HUES6 (cell line): ENCODE measurements around the gene RMND5A.

Source experiments
- H3K27ac ChIP-seq: 2 replicates; pipeline ENCODE4 v1.7.0; 2013; ENCODE audit warnings: low read depth, mild to moderate bottlenecking, low read length, inconsistent platforms
- H3K27me3 ChIP-seq: 2 replicates; pipeline ENCODE4 v1.6.1; 2013; ENCODE audit warnings: low read length; ENCODE audit not compliant: control insufficient read depth, insufficient read depth
- H3K36me3 ChIP-seq: 2 replicates; pipeline ENCODE4 v1.6.1; 2013; ENCODE audit warnings: low read length; ENCODE audit not compliant: control insufficient read depth, insufficient read depth
- H3K4me1 ChIP-seq: 2 replicates; pipeline ENCODE4 v1.6.1; 2013; ENCODE audit warnings: low read length; ENCODE audit not compliant: control insufficient read depth, insufficient read depth
- H3K4me3 ChIP-seq: 2 replicates; pipeline ENCODE4 v1.5.1; 2013; ENCODE audit warnings: low read depth, low read length
- H3K9ac ChIP-seq: one replicate; pipeline ENCODE4 v1.6.1; 2013; ENCODE audit warnings: mild to moderate bottlenecking, low read length
- H3K9me3 ChIP-seq: 2 replicates; pipeline ENCODE4 v1.6.1; 2013; ENCODE audit warnings: low read depth, low read length; ENCODE audit not compliant: control insufficient read depth, insufficient read depth

The RMND5A gene

DNA sequence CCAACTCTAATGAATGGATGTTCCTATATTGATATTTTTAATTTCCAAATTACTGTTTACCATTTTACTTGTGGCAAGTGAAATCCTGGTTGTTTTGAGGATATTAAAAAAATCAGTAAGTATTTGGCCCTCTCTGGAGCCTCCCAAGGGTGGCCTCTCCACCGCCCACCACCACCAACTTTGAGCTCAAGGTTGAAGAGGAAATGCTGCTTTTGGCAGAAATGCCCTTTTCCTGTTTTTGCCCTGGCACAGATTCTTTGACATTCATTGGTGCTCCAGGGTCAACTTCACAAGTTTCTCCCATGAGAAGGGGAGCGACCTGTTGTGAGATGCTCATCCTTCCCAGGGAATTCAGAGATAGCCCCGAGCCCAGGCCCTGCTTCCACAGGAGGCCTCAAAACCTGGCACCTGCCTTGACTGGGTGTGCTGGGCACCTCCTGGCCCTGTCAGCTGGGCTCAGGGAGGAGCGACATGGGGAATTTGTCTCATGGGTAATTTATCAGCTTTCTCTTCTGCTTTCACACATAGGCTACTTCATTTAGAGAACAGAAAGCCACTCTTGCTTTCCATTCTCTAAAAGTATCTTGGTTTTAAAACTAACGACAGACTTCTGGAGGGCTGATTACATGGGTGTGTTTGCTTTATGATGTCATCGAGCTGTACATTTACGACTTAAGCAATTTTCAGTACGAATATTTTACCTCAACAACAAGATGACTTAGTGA is 63.7 kb downstream of the RMND5A start:
- H3K4me3 ChIP-seq: no peak overlapping the region
- H3K27me3 ChIP-seq: peaks cover 18% of the 10 kb centered on the region
- H3K4me1 ChIP-seq: no peaks in the 10 kb centered on the region
- H3K36me3 ChIP-seq: no peaks in the 10 kb centered on the region
- no peak overlapping the region for H3K9ac ChIP-seq
- no peak overlapping the region for H3K27ac ChIP-seq
- H3K9me3 ChIP-seq: no peaks in the 10 kb centered on the region

- H3K9ac ChIP-seq: no peak overlapping the region
- H3K4me1 ChIP-seq: no peaks in the 10 kb centered on the region
- no peaks in the 10 kb centered on the region for H3K9me3 ChIP-seq
- H3K27ac ChIP-seq: no peak overlapping the region
- H3K27me3 ChIP-seq: peaks cover 35% of the 10 kb centered on the region
- H3K36me3 ChIP-seq: no peaks in the 10 kb centered on the region
- H3K4me3 ChIP-seq: no peak overlapping the region
These were observed 65.4 kb downstream of the RMND5A start for GRCh38 chr2:86785456-86785855.

GRCh38 chr2:86786001-86786536 is 66.0 kb downstream of the RMND5A start:
- H3K4me1 ChIP-seq: peaks cover 4% of the 10 kb centered on the region; the same call in 1 of the 2 replicates
- no peak overlapping the region for H3K4me3 ChIP-seq
- no peak overlapping the region for H3K27ac ChIP-seq
- H3K36me3 ChIP-seq: no peaks in the 10 kb centered on the region
- peaks cover 41% of the 10 kb centered on the region for H3K27me3 ChIP-seq
- H3K9me3 ChIP-seq: no peaks in the 10 kb centered on the region
- H3K9ac ChIP-seq: no peak overlapping the region

- Histone ChIP-seq H3K36me3 (no peaks in the 10 kb centered on the region), H3K27ac (no peak overlapping the region), H3K4me3 (no peak overlapping the region), H3K27me3 (peaks cover 57% of the 10 kb centered on the region), H3K4me1 (peaks cover 10% of the 10 kb centered on the region), H3K9ac (no peak overlapping the region), H3K9me3 (no peaks in the 10 kb centered on the region)
These were observed 67.6 kb downstream of the RMND5A start for GRCh38 chr2:86787736-86788135.

DNA sequence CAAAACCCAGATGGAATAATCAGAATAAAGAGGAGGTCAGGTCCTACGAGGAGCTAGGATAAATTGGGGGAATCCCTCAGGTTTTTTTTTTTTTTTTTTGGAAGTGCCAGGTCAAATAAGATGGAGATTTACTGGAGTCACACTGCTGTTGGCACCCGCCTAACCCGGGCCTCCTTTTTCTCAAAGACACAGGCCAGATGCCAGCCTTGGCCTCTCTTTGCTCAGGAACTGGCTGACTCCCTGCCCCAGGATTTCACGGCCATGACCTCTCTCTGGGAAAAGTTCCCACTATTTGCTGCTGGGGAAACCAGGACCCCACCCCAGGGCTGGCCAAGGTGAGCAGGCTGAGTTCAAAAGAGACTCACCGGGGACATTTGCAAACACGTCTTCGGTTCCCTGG is 68.1 kb downstream of the RMND5A start:
- peaks cover 61% of the 10 kb centered on the region for H3K27me3 ChIP-seq

GRCh38 chr2:86788881-86789686 is 69.0 kb downstream of the RMND5A start:
- Histone ChIP-seq H3K4me3 (peak overlapping the region; percentile 46; the same call in 1 of the 2 replicates), H3K36me3 (no peaks in the 10 kb centered on the region), H3K9me3 (no peaks in the 10 kb centered on the region)

More for the DNA sequence above, 68.1 kb downstream of the RMND5A start:
- no peak overlapping the region for H3K27ac ChIP-seq
- no peaks in the 10 kb centered on the region for H3K36me3 ChIP-seq
- no peaks in the 10 kb centered on the region for H3K9me3 ChIP-seq
- H3K4me1 ChIP-seq: peaks cover 10% of the 10 kb centered on the region
- H3K4me3 ChIP-seq: no peak overlapping the region
- H3K9ac ChIP-seq: no peak overlapping the region

DNA sequence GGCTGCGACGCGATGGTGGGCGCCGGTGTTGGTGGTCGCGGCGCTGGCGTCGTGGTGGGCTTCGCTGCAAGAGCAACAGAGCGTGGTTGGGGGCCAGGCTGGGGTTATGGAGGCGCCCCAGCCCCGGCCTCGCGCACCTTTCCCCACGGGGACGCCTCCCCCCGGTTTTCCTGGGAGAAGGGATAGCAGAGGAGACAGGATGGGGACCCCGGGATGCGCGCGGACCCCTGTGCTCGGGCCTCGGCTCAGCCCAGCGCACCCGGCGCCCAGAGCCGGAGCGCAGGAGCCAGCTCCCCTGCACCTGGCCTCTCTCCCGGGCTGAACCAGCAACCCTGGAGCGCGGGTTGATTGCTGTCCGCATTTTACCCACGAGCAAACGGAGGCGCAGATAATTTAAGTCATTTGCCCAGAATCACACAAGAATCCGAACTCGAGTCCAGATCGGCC is 69.6 kb downstream of the RMND5A start:
- H3K36me3 ChIP-seq: no peaks in the 10 kb centered on the region
- no peak overlapping the region for H3K9ac ChIP-seq
- peaks cover 74% of the 10 kb centered on the region for H3K27me3 ChIP-seq
- peaks cover 10% of the 10 kb centered on the region for H3K4me1 ChIP-seq
- no peak overlapping the region for H3K27ac ChIP-seq
- peak overlapping the region; percentile 44; the same call in 1 of the 2 replicates for H3K4me3 ChIP-seq
- H3K9me3 ChIP-seq: no peaks in the 10 kb centered on the region

More at GRCh38 chr2:86788881-86789686, 69.0 kb downstream of the RMND5A start:
- Histone ChIP-seq H3K27ac (no peak overlapping the region), H3K27me3 (peaks cover 68% of the 10 kb centered on the region), H3K4me1 (peaks cover 10% of the 10 kb centered on the region), H3K9ac (no peak overlapping the region)

- Histone ChIP-seq H3K4me3 (peak overlapping the region; percentile 44), H3K9me3 (no peaks in the 10 kb centered on the region), H3K27me3 (peaks cover 79% of the 10 kb centered on the region), H3K4me1 (peaks cover 10% of the 10 kb centered on the region), H3K9ac (no peak overlapping the region), H3K27ac (no peak overlapping the region), H3K36me3 (no peaks in the 10 kb centered on the region)
These were observed 70.1 kb downstream of the RMND5A start for GRCh38 chr2:86790134-86790675.

GRCh38 chr2:86790676-86791572 is 70.8 kb downstream of the RMND5A start, which contains the start of gene CD8A:
Gene CD8A (minus strand): TSS chr2:86790913. CDS start chr2:86790825, 88 bp downstream.
- Histone ChIP-seq H3K27ac (no peak within 1 kb of the TSS), H3K4me1 (peaks cover 10% of the 10 kb centered on the region), H3K9ac (no peak within 1 kb of the TSS), H3K36me3 (no peaks in the 10 kb centered on the region), H3K4me3 (peak within 1 kb of the TSS; percentile 44), H3K27me3 (peaks cover 82% of the 10 kb centered on the region), H3K9me3 (no peaks in the 10 kb centered on the region)

DNA sequence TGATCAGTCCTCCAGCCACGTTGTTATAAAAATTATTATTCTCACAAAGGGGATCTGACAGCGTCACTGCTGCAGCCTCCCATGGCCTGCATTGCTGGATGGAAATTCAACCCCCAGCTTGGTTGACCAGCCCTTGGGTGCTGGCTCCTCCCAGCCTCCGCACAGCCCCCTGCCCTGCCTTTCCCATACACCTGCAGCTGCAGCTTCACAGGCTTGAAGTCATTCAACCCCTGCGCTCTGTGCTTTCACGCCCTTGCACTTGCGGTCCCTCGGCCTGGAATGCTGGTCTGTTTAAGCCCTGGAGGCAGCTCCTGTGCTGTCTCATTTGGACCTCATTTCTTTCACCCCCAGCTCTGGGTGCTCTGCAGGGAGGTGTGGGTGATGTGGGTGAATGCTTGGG is 71.5 kb downstream of the RMND5A start:
- no peak overlapping the region for H3K27ac ChIP-seq
- no peak overlapping the region for H3K9ac ChIP-seq
- H3K4me3 ChIP-seq: peak overlapping the region; percentile 44
- H3K4me1 ChIP-seq: peaks cover 10% of the 10 kb centered on the region
- no peaks in the 10 kb centered on the region for H3K36me3 ChIP-seq
- H3K27me3 ChIP-seq: peaks cover 82% of the 10 kb centered on the region
- peaks cover 6% of the 10 kb centered on the region for H3K9me3 ChIP-seq
